ENCODE measurements around the gene MFSD6.

MFSD6 gene

GRCh38 chr2:190512539-190513095 is 104.5 kb downstream of the MFSD6 start:
- TF ChIP-seq ZNF292 (tag by site-specific recombination; IDR thresholded peaks at IDR 0.05; ENCODE audit: borderline replicate concordance, low read depth) (no peak), BCL11B (tag by site-specific recombination; IDR thresholded peaks at IDR 0.05; ENCODE audit: low read depth) (no peak), ZBTB11 (tag by site-specific recombination; conservative IDR thresholded peaks at IDR 0.05; ENCODE audit: low read depth) (no peak), ZFP41 (tag by site-specific recombination; IDR thresholded peaks at IDR 0.05; ENCODE audit: borderline replicate concordance) (no peak), ZNF175 (tag by site-specific recombination; IDR thresholded peaks at IDR 0.05) (no peak), ZNF449 (tag by site-specific recombination; IDR thresholded peaks at IDR 0.05) (peak; percentile 56; the same call in 1 of the 2 replicates), ZBTB26 (tag by site-specific recombination; optimal IDR thresholded peaks at IDR 0.05) (no peak), ZNF514 (tag by site-specific recombination; IDR thresholded peaks at IDR 0.05) (no peak)
- no peaks in the 10 kb centered on the region for H3K4me1 ChIP-seq (ENCODE audit: control insufficient read depth, insufficient read depth, low read length)
- H3K27ac ChIP-seq (ENCODE audit: extremely low read depth, low read depth, low read length), result no peak overlapping the region
- peaks cover 0 to 18% of the 10 kb centered on the region in 2 experiments; a peak in 2 of 3 replicates for H3K36me3 ChIP-seq (ENCODE audit: control insufficient read depth in 2 of 2, insufficient read depth in 1 of 2, low read length in 2 of 2)
- CTCF ChIA-PET, result interaction anchor here (0.5 to 1.3 kb wide), 2 partner anchors 8 to 129 kb away, joined by 3 read pairs; no protein-coding TSS in a partner anchor
- H3K4me3 ChIP-seq (ENCODE audit: low read depth, low read length), result no peak overlapping the region
- POLR2A ChIA-PET, result no interaction called here
- no peaks in the 10 kb centered on the region for H3K9me3 ChIP-seq (ENCODE audit: control insufficient read depth, insufficient read depth, low read depth, low read length)

GRCh38 chr2:190513877-190514276 is 105.7 kb downstream of the MFSD6 start:
- no peaks in the 10 kb centered on the region for H3K9me3 ChIP-seq (ENCODE audit: control insufficient read depth, insufficient read depth, low read depth, low read length)
- H3K36me3 ChIP-seq (ENCODE audit: control insufficient read depth in 2 of 2, insufficient read depth in 1 of 2, low read length in 2 of 2), result peaks cover 0 to 12% of the 10 kb centered on the region in 2 experiments; a peak in 2 of 3 replicates
- CTCF ChIA-PET, result interaction anchor here (0.7 to 1.7 kb wide), 3 partner anchors 131 to 1128 kb away, joined by 3 to 7 read pairs (median 3); no protein-coding TSS in a partner anchor
- no peak overlapping the region for H3K4me3 ChIP-seq (ENCODE audit: low read depth, low read length)
- no peaks in the 10 kb centered on the region for H3K4me1 ChIP-seq (ENCODE audit: control insufficient read depth, insufficient read depth, low read length)
- H3K27ac ChIP-seq (ENCODE audit: extremely low read depth, low read depth, low read length), result no peak overlapping the region
- TF ChIP-seq SP2 (tag by site-specific recombination; IDR thresholded peaks at IDR 0.05) (no peak), MYNN (tag by site-specific recombination; IDR thresholded peaks at IDR 0.05; ENCODE audit: borderline replicate concordance) (no peak), TSHZ1 (tag by site-specific recombination; IDR thresholded peaks at IDR 0.05; ENCODE audit: borderline replicate concordance) (no peak), PRDM10 (tag by site-specific recombination; IDR thresholded peaks at IDR 0.05) (no peak), HOXA7 (CRISPR knock-in tag; IDR thresholded peaks at IDR 0.05; ENCODE audit: borderline replicate concordance) (no peak), ZNF174 (tag by site-specific recombination; IDR thresholded peaks at IDR 0.05) (no peak), ZNF223 (tag by site-specific recombination; IDR thresholded peaks at IDR 0.05) (no peak)
- POLR2A ChIA-PET, result no interaction called here
